Activated naive CD4-positive, alpha-beta T cell treated with anti-CD3 and anti-CD28 coated beads, Interleukin-2, amount 50 U/mL, for 72 hours (primary cell): ENCODE results near the gene LNPK. TPM values are rescaled to one million over a fixed set of nuclear protein-coding genes. Genes with fewer than 3 reads are reported as not detected.

Source experiments
- ATAC-seq, 2 donors: fragments of 150-1000 bp; cut with Tn5 transposase; 2 replicates each; pipeline ENCODE4 v1.10.0; 2021; ENCODE audit warnings: mild to moderate bottlenecking in 2 of 2, moderate library complexity in 2 of 2
- DNase-seq, 2 donors: peaks; one replicate each; pipeline ENCODE4 v3.0.0; 2021 to 2022; ENCODE audit warnings: low spot score in 2 of 2
- H3K27ac Mint-ChIP-seq, 2 donors: one replicate each; pipeline ENCODE4 v1.8.0; 2022; ENCODE audit warnings: mild to moderate bottlenecking in 2 of 2, mixed read lengths in 2 of 2
- H3K36me3 Mint-ChIP-seq, 2 donors: one replicate each; pipeline ENCODE4 v1.8.0; 2022; ENCODE audit warnings: mixed read lengths in 2 of 2
- H3K9me3 Mint-ChIP-seq, 2 donors: one replicate each; pipeline ENCODE4 v1.8.0; 2022; ENCODE audit warnings: mixed read lengths in 2 of 2
- total RNA-seq, 2 donors: library from RNA; stranded (reverse); gene quantifications; one replicate each; pipeline ENCODE4 v1.2.3, GENCODE V29; 2022

LNPK gene
- total RNA-seq: 10 to 100 TPM; 35.7 to 37.2 TPM

GRCh38 chr2:176001916-176002687 is at the start of gene LNPK:
Gene LNPK (minus strand): TSS chr2:176002267. CDS start chr2:175995584, 6,683 bp downstream.
- peak; percentile 93 to 96 for ATAC-seq
- peaks cover 0 to 15% of the 10 kb centered on the region in 2 donors for H3K36me3 Mint-ChIP-seq
- H3K27ac Mint-ChIP-seq: peak within 1 kb of the TSS; percentile 96 to 98
- peak; percentile 90 to 93 for DNase-seq
- no peaks in the 10 kb centered on the region for H3K9me3 Mint-ChIP-seq

- peaks cover 6 to 7% of the 10 kb centered on the region in 2 donors for H3K9me3 Mint-ChIP-seq
- H3K27ac Mint-ChIP-seq: no peak overlapping the region
- ATAC-seq: no peak
- no peak for DNase-seq
- H3K36me3 Mint-ChIP-seq: peaks cover 0 to 6% of the 10 kb centered on the region in 2 donors
These were observed 37.3 kb upstream of the LNPK start for GRCh38 chr2:176039375-176039774.

GRCh38 chr2:176038694-176039093 is 36.6 kb upstream of the LNPK start:
- ATAC-seq (no peak), DNase-seq (no peak)
- Mint-ChIP-seq H3K27ac (no peak overlapping the region), H3K9me3 (peaks cover 6 to 7% of the 10 kb centered on the region in 2 donors), H3K36me3 (peaks cover 0 to 6% of the 10 kb centered on the region in 2 donors)

- Mint-ChIP-seq H3K27ac (no peak overlapping the region), H3K9me3 (no peaks in the 10 kb centered on the region), H3K36me3 (no peaks in the 10 kb centered on the region)
- no peak for DNase-seq
- ATAC-seq: no peak
These were observed 33.1 kb upstream of the LNPK start for GRCh38 chr2:176035013-176035691.

GRCh38 chr2:176027806-176028205 is 25.7 kb upstream of the LNPK start:
- H3K9me3 Mint-ChIP-seq: no peaks in the 10 kb centered on the region
- H3K36me3 Mint-ChIP-seq: no peaks in the 10 kb centered on the region
- no peak for ATAC-seq
- no peak for DNase-seq
- H3K27ac Mint-ChIP-seq: no peak overlapping the region

GRCh38 chr2:176025932-176026331 is 23.9 kb upstream of the LNPK start:
- no peak for DNase-seq
- Mint-ChIP-seq H3K27ac (no peak overlapping the region), H3K36me3 (no peaks in the 10 kb centered on the region), H3K9me3 (no peaks in the 10 kb centered on the region)
- no peak for ATAC-seq

GRCh38 chr2:176024083-176024482 is 22.0 kb upstream of the LNPK start:
- ATAC-seq: no peak
- DNase-seq: no peak
- no peaks in the 10 kb centered on the region for H3K9me3 Mint-ChIP-seq
- no peaks in the 10 kb centered on the region for H3K36me3 Mint-ChIP-seq
- no peak overlapping the region for H3K27ac Mint-ChIP-seq

- Mint-ChIP-seq H3K27ac (no peak overlapping the region), H3K9me3 (no peaks in the 10 kb centered on the region), H3K36me3 (no peaks in the 10 kb centered on the region)
- no peak for DNase-seq
- no peak for ATAC-seq
These were observed 20.0 kb upstream of the LNPK start for GRCh38 chr2:176022048-176022447.

- ATAC-seq (no peak), DNase-seq (no peak)
- no peaks in the 10 kb centered on the region for H3K36me3 Mint-ChIP-seq
- no peak overlapping the region for H3K27ac Mint-ChIP-seq
- H3K9me3 Mint-ChIP-seq: no peaks in the 10 kb centered on the region
These were observed 18.3 kb upstream of the LNPK start for GRCh38 chr2:176020400-176020799.

- H3K9me3 Mint-ChIP-seq: no peaks in the 10 kb centered on the region
- no peak overlapping the region for H3K27ac Mint-ChIP-seq
- no peak for DNase-seq
- no peaks in the 10 kb centered on the region for H3K36me3 Mint-ChIP-seq
- ATAC-seq: no peak
These were observed 16.6 kb upstream of the LNPK start for GRCh38 chr2:176018708-176019107.

- H3K27ac Mint-ChIP-seq: no peak overlapping the region
- ATAC-seq (no peak), DNase-seq (no peak)
- no peaks in the 10 kb centered on the region for H3K36me3 Mint-ChIP-seq
- H3K9me3 Mint-ChIP-seq: no peaks in the 10 kb centered on the region
These were observed 7.4 kb upstream of the LNPK start for GRCh38 chr2:176009445-176009844.

- DNase-seq: no peak
- no peak for ATAC-seq
- peaks cover 0 to 15% of the 10 kb centered on the region in 2 donors for H3K36me3 Mint-ChIP-seq
- no peak overlapping the region for H3K27ac Mint-ChIP-seq
- H3K9me3 Mint-ChIP-seq: no peaks in the 10 kb centered on the region
These were observed 2.9 kb upstream of the LNPK start for GRCh38 chr2:176004934-176005333.

- Mint-ChIP-seq H3K36me3 (peaks cover 0 to 15% of the 10 kb centered on the region in 2 donors), H3K27ac (no peak overlapping the region), H3K9me3 (no peaks in the 10 kb centered on the region)
- ATAC-seq (no peak), DNase-seq (no peak)
These were observed 1.9 kb upstream of the LNPK start for GRCh38 chr2:176003958-176004357.

- peak overlapping the region; percentile 93 to 98 for H3K27ac Mint-ChIP-seq
- DNase-seq: no peak
- no peaks in the 10 kb centered on the region for H3K9me3 Mint-ChIP-seq
- peaks cover 0 to 15% of the 10 kb centered on the region in 2 donors for H3K36me3 Mint-ChIP-seq
- peak in 1 of 2 donors; percentile 44 for ATAC-seq
These were observed 682 bp upstream of the LNPK start for GRCh38 chr2:176002688-176003210.

- H3K9me3 Mint-ChIP-seq: no peaks in the 10 kb centered on the region
- H3K27ac Mint-ChIP-seq: peak overlapping the region; percentile 96 to 98
- ATAC-seq (peak; percentile 43 to 52), DNase-seq (peak; percentile 48 to 54)
- peaks cover 0 to 15% of the 10 kb centered on the region in 2 donors for H3K36me3 Mint-ChIP-seq
These were observed 669 bp downstream of the LNPK start for GRCh38 chr2:176001281-176001915.

- DNase-seq (no peak), ATAC-seq (no peak)
- no peak overlapping the region for H3K27ac Mint-ChIP-seq
These were observed 2.7 kb downstream of the LNPK start for GRCh38 chr2:175999283-175999819.

GRCh38 chr2:175990099-175990498 is 12.0 kb downstream of the LNPK start:
- no peaks in the 10 kb centered on the region for H3K9me3 Mint-ChIP-seq
- DNase-seq (no peak), ATAC-seq (no peak)
- H3K36me3 Mint-ChIP-seq: peaks cover 9 to 19% of the 10 kb centered on the region in 2 donors
- no peak overlapping the region for H3K27ac Mint-ChIP-seq

More at GRCh38 chr2:175999283-175999819, 2.7 kb downstream of the LNPK start:
- Mint-ChIP-seq H3K9me3 (no peaks in the 10 kb centered on the region), H3K36me3 (peaks cover 0 to 15% of the 10 kb centered on the region in 2 donors)
